H1 (cell line): ENCODE measurements around the gene PRDM4. TPM values are rescaled to one million over a fixed set of nuclear protein-coding genes. Genes with fewer than 3 reads are reported as not detected.

Experiments
- BCL11A ChIP-seq, 2 experiments: IDR thresholded peaks; one replicate each; pipeline ENCODE4 v1.6.1; 2011; ENCODE audit warnings: low read depth in 2 of 2, low read length in 2 of 2, mild to moderate bottlenecking in 2 of 2
- EP300 ChIP-seq, 2 experiments: IDR thresholded peaks; 1 replicate in 1 of 2; 2 replicates in 1 of 2; pipeline ENCODE4 v1.6.1; 2011 to 2012; ENCODE audit warnings: low read depth in 2 of 2, low read length in 2 of 2, mild to moderate bottlenecking in 2 of 2, borderline replicate concordance in 1 of 2, inconsistent platforms in 1 of 2, moderate library complexity in 1 of 2
- NRF1 ChIP-seq: IDR thresholded peaks from 2 replicates; pipeline ENCODE4 v1.6.1; 2011; ENCODE audit warnings: mild to moderate bottlenecking, low read depth, low read length, improper control_type of control experiment
- RAD21 ChIP-seq, 2 experiments: IDR thresholded peaks in 1 of 2; conservative IDR thresholded peaks in 1 of 2; 2 replicates each; pipeline ENCODE4 v1.6.1; 2011; ENCODE audit warnings: low read depth in 2 of 2, low read length in 2 of 2, improper control_type of control experiment in 1 of 2, inconsistent platforms in 1 of 2, mild to moderate bottlenecking in 1 of 2, moderate library complexity in 1 of 2
- RFX5 ChIP-seq: IDR thresholded peaks from 2 replicates; pipeline ENCODE4 v1.6.1; 2011; ENCODE audit warnings: low read depth, low read length, improper control_type of control experiment, borderline replicate concordance
- polyA plus RNA-seq, 7 experiments: library from polyadenylated mRNA; depleted of rRNA in 3 of 7; stranded (reverse) in 5 of 7; unstranded in 2 of 7; fragments of >200 nt in 5 of 7; fragments of 200-250 nt in 2 of 7; gene quantifications; 1 replicate in 5 of 7; 2 replicates in 1 of 7; 4 replicates in 1 of 7; pipeline versions ENCODE4 v1.2.1 to v1.2.3, GENCODE V29; 2011 to 2013; ENCODE audit warnings: missing spikeins in 2 of 7, mixed read lengths in 2 of 7
- total RNA-seq: library from RNA; stranded (reverse); fragmentation: NEBNext Ultra II Directional; extraction: Animal tissue kit (Norgen Biotek cat#: 25700); gene quantifications from 2 replicates; pipeline ENCODE4 v1.2.1, GENCODE V29; 2021

The PRDM4 gene
- total and polyA plus RNA-seq, 2 of the 8 experiments (the other 6 are each of a cell fraction or from before 2014, with no cell fraction given), result 10.1 to 17.5 TPM

DNA sequence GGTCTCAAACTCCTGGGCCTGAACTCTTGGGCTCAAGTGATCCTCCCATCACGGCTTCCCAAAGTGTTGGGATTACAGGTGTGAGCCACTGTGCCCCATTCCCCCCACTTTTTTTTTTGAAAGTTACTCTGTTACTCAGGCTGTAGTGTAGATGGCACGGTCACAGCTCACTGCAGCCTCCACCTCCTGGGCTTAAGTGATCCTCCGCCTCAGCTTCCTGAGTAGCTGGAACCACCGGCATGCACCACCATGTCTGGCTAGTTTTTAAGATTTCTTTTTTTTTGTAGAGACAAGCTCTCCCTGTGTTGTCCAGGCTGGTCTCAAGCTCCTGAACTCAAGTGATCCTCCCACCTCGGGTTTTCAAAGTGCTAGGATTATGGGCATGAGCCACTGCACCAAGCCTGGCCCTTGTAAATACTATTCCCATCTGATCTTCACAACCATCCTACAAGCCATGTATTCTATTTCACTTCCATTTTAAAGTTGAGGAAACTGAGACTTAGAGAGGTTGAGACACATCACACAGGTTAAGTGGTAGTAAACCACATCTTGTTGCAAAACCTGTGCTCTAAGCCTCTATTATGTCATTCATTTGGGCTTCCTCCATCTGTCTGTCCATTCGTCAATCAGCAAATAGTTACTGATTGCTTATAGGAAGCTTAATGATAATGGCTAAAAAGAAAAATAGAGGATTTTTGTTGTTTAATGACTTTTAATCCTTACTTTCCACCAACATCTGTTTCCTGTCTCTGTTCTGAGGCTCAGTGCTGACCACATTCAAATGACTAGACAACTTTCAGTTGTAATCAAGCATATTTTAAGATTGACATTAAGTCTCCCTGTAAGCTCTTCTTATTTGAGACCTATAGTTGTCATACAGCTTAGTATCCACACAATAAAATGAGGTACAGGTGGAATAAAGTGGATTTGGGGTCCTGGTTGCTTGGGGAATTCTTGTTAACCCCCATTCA lies 22.8 kb upstream of the PRDM4 start (continued):
- TF ChIP-seq RFX5 (no peak), RAD21 (IDR thresholded peaks at IDR 0.05 in 1 of 2, conservative IDR thresholded peaks at IDR 0.05 in 1 of 2; ENCODE audit: low read depth in 2 of 2, low read length in 2 of 2) (no peak), BCL11A (IDR thresholded peaks at IDR 0.05; ENCODE audit: low read depth in 2 of 2, low read length in 2 of 2) (no peak), NRF1 (no peak), EP300 (IDR thresholded peaks at IDR 0.05; ENCODE audit: borderline replicate concordance in 1 of 2, low read depth in 2 of 2, low read length in 2 of 2) (no peak)
